ENCODE results near the gene PRM1. TPM values are rescaled to one million over a fixed set of nuclear protein-coding genes. Genes with fewer than 3 reads are reported as not detected.

PRM1 gene
- total RNA-seq, 1 donor from 2014 or later: not detected

- no peaks in the 10 kb centered on the region for H3K9me3 ChIP-seq (ENCODE audit: insufficient read depth, low read depth, low read length)
- H3K79me2 ChIP-seq (ENCODE audit: insufficient read depth, low read length): no peaks in the 10 kb centered on the region
- H3K36me3 Mint-ChIP-seq (ENCODE audit: low read depth, unreplicated experiment): peaks cover 3% of the 10 kb centered on the region
- FAIRE-seq (no peak), DNase-seq (ENCODE audit: low read depth) (no peak)
- H3K27me3 ChIP-seq (ENCODE audit: insufficient read depth, low read length): no peaks in the 10 kb centered on the region
- H3K4me3 Mint-ChIP-seq (ENCODE audit: unreplicated experiment): peak overlapping the region; percentile 66
- no peak overlapping the region for H3K9ac ChIP-seq (ENCODE audit: low read length)
- peaks cover 2% of the 10 kb centered on the region for H3K9me3 Mint-ChIP-seq (ENCODE audit: unreplicated experiment)
- H4K20me1 ChIP-seq (ENCODE audit: insufficient read depth, low read length): no peaks in the 10 kb centered on the region
- no peaks in the 10 kb centered on the region for H3K36me3 ChIP-seq (ENCODE audit: insufficient read depth, low read length)
- peaks cover 7% of the 10 kb centered on the region for H3K27me3 Mint-ChIP-seq (ENCODE audit: low read depth, unreplicated experiment)
- peaks cover 30% of the 10 kb centered on the region for H3K4me1 Mint-ChIP-seq (ENCODE audit: low read depth, unreplicated experiment)
- peak overlapping the region; percentile 70 for H3K27ac Mint-ChIP-seq (ENCODE audit: unreplicated experiment)
- TF ChIP-seq EZH2 (IDR thresholded peaks at IDR 0.05; ENCODE audit: insufficient read depth, low read length): no peak
- TF ChIP-seq, protein P1, sequence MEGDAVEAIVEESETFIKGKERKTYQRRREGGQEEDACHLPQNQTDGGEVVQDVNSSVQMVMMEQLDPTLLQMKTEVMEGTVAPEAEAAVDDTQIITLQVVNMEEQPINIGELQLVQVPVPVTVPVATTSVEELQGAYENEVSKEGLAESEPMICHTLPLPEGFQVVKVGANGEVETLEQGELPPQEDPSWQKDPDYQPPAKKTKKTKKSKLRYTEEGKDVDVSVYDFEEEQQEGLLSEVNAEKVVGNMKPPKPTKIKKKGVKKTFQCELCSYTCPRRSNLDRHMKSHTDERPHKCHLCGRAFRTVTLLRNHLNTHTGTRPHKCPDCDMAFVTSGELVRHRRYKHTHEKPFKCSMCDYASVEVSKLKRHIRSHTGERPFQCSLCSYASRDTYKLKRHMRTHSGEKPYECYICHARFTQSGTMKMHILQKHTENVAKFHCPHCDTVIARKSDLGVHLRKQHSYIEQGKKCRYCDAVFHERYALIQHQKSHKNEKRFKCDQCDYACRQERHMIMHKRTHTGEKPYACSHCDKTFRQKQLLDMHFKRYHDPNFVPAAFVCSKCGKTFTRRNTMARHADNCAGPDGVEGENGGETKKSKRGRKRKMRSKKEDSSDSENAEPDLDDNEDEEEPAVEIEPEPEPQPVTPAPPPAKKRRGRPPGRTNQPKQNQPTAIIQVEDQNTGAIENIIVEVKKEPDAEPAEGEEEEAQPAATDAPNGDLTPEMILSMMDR (IDR thresholded peaks at IDR 0.05; ENCODE audit: insufficient read depth, low read depth, low read length): no peak
- H3K27ac ChIP-seq (ENCODE audit: low read depth, low read length): no peak overlapping the region
- peak overlapping the region; percentile 90 for H3K4me2 ChIP-seq (ENCODE audit: low read length)
- peaks cover 25% of the 10 kb centered on the region for H3K4me1 ChIP-seq (ENCODE audit: insufficient read depth, low read length)
- H2AFZ ChIP-seq (ENCODE audit: low read depth, low read length): no peak overlapping the region
- H3K4me3 ChIP-seq (ENCODE audit: insufficient read depth, low read depth, low read length): no peak overlapping the region
These were observed 46.4 kb upstream of the PRM1 start for GRCh38 chr16:11327277-11328171.

GRCh38 chr16:11326737-11327276 lies 45.7 kb upstream of the PRM1 start:
- no peaks in the 10 kb centered on the region for H4K20me1 ChIP-seq (ENCODE audit: insufficient read depth, low read length)
- Mint-ChIP-seq H3K4me3 (ENCODE audit: unreplicated experiment) (no peak overlapping the region), H3K27me3 (ENCODE audit: low read depth, unreplicated experiment) (peaks cover 7% of the 10 kb centered on the region), H3K36me3 (ENCODE audit: low read depth, unreplicated experiment) (peaks cover 3% of the 10 kb centered on the region), H3K4me1 (ENCODE audit: low read depth, unreplicated experiment) (peaks cover 30% of the 10 kb centered on the region), H3K9me3 (ENCODE audit: unreplicated experiment) (peaks cover 2% of the 10 kb centered on the region), H3K27ac (ENCODE audit: unreplicated experiment) (peak overlapping the region; percentile 10)
- H3K27ac ChIP-seq (ENCODE audit: low read depth, low read length): no peak overlapping the region
- no peaks in the 10 kb centered on the region for H3K9me3 ChIP-seq (ENCODE audit: insufficient read depth, low read depth, low read length)
- no peak overlapping the region for H3K4me3 ChIP-seq (ENCODE audit: insufficient read depth, low read depth, low read length)
- H2AFZ ChIP-seq (ENCODE audit: low read depth, low read length): no peak overlapping the region
- no peaks in the 10 kb centered on the region for H3K27me3 ChIP-seq (ENCODE audit: insufficient read depth, low read length)
- TF ChIP-seq, protein P1 (IDR thresholded peaks at IDR 0.05; ENCODE audit: insufficient read depth, low read depth, low read length): no peak
- TF ChIP-seq EZH2 (IDR thresholded peaks at IDR 0.05; ENCODE audit: insufficient read depth, low read length): no peak
- no peak for DNase-seq (ENCODE audit: low read depth)
- H3K4me1 ChIP-seq (ENCODE audit: insufficient read depth, low read length): peaks cover 25% of the 10 kb centered on the region
- H3K79me2 ChIP-seq (ENCODE audit: insufficient read depth, low read length): no peaks in the 10 kb centered on the region
- no peak for FAIRE-seq
- H3K9ac ChIP-seq (ENCODE audit: low read length): no peak overlapping the region
- H3K4me2 ChIP-seq (ENCODE audit: low read length): no peak overlapping the region
- H3K36me3 ChIP-seq (ENCODE audit: insufficient read depth, low read length): no peaks in the 10 kb centered on the region

Data from astrocyte (in vitro differentiated cells and primary cell).